Hepatocyte (in vitro differentiated cells): ENCODE results near the gene LMOD2.

Source experiments
- EZH2phosphoT487 ChIP-seq: fragments of 200-600 bp; sonication (generic); IDR thresholded peaks from one replicate; pipeline ENCODE4 v1.6.1; 2018; ENCODE audit warnings: antibody characterized with exemption, mild to moderate bottlenecking, low read depth, moderate library complexity; ENCODE audit not compliant: unreplicated experiment, severe bottlenecking
- TF ChIP-seq, protein P1 (sequence below): fragments of 200-600 bp; sonication (generic); IDR thresholded peaks from 2 replicates; pipeline ENCODE4 v1.5.1; 2016; ENCODE audit warnings: antibody characterized with exemption, mild to moderate bottlenecking; ENCODE audit not compliant: poor library complexity

DNA sequence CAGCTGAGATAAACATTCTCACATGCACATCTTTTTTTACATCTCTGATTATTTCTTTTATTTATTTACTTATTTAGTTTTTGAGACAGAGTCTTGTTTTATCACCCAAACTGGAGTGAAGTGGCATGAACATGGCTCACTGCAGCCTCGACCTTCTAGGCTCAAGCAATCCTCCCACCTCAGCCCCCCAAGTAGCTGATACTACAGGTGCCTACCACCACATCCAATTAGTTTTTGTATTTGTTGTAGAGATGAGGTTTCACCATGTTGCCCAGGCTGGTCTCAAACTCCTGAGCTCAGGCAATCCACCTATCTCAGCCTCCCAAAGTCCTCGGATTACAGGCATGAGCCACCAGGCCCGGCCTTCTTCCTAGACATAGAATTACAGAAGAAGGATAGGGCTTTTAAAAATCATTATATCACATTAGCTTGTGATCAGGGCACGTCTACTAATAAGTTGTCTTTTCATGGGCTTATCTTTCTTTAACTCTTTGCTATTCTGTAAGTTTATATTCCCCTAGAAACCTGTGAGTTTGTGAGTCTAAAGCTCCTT is 48.2 kb upstream of the LMOD2 start:
- TF ChIP-seq, protein P1, sequence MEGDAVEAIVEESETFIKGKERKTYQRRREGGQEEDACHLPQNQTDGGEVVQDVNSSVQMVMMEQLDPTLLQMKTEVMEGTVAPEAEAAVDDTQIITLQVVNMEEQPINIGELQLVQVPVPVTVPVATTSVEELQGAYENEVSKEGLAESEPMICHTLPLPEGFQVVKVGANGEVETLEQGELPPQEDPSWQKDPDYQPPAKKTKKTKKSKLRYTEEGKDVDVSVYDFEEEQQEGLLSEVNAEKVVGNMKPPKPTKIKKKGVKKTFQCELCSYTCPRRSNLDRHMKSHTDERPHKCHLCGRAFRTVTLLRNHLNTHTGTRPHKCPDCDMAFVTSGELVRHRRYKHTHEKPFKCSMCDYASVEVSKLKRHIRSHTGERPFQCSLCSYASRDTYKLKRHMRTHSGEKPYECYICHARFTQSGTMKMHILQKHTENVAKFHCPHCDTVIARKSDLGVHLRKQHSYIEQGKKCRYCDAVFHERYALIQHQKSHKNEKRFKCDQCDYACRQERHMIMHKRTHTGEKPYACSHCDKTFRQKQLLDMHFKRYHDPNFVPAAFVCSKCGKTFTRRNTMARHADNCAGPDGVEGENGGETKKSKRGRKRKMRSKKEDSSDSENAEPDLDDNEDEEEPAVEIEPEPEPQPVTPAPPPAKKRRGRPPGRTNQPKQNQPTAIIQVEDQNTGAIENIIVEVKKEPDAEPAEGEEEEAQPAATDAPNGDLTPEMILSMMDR, result no peak
- no peak for TF ChIP-seq EZH2phosphoT487
